GM18499 (cell line): Measurements from ENCODE around the gene CASS4.

Experiments
- ATAC-seq: cut with Tn5 transposase; IDR thresholded peaks from one replicate; pipeline ENCODE4 v1.9.1; 2021; ENCODE audit warnings: moderate number of reproducible peaks; ENCODE audit not compliant: insufficient read depth, unreplicated experiment

CASS4 gene

DNA sequence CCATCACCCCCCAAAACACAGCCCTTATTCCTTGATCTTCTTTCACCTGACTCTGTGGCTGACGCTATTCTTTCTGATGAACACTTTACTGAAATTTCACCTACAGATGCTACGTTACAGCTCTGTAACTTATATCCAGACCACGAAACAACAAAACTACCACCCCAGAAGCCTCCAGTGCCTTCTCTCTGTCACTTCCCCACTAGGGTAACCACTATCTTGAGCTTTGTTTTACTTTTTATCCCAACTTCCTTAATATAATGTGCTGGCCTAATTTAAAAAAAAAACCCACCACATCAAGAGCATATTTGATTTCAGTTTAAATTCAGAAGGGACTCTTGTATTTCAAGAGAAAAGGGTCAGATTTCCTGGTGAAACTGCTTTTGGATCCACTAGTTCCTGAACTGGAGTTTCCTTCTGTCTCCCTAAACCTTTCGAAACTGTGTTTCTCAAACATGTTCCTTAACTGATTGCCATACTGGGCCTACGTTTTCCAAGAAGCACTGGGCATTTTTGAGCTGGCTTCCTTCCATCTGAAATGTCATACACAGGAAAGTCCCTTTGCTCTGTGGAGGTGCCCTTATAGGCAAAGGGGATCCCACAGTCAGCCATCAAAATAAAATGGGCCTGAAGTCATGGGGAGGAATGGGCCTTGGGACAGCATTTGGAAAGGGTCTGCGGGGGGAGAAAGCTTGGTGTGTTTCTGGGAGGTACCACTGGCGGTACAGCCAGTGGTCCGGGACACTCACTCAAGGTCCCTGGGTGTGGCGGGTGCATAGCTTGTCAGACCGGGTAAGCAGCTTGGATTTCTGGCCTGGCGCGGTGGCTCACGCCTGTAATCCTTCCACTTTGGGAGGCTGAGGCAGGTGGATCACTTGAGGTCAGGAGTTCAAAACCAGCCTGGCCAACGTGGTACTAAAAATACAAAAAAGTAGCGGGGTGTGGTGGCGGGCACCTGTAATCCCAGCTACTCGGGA, 30.6 kb downstream of the CASS4 start:
- ATAC-seq: no peak

DNA sequence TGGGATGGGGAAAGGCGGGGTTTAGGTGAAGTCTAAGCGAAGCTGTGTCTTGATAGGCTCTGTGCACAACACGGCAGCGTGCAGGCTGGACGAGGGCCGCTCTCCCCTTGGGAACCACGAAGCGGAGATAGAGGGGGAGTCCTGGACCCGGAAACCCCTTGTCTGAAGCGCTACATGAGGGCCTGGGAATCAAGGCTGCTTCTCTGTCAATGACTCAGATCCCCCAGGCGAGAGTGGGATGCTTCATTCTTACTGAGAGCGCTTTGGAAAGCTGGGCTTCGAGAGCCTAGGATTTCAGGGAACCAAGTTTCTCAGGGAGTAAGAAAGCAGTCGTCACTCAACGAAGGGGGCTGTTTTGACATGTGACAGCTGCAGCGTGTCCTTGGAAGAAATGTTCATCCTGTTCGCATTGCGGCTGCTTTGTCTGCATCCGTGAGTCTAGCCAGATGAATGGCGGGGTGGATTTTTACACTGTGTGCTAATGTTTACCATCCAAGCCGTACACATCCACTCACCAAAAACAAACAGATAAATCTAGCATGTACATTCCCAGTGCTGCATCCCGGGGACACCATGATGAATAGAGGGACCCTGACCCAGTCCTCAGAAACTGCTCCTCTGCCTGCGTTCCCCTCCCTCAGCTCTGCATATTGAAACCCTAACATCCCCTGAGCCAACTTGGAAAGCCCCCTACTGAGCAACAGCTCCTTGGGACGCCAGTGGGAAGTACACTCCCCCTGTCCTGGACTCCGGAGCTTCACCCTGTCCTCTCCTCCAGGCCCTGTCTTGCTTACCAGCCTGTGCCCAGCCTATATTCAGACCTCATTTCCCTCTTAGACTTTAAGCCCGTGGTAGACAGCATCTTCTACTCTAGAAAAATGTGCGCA, 31.8 kb downstream of the CASS4 start:
- ATAC-seq: no peak

DNA sequence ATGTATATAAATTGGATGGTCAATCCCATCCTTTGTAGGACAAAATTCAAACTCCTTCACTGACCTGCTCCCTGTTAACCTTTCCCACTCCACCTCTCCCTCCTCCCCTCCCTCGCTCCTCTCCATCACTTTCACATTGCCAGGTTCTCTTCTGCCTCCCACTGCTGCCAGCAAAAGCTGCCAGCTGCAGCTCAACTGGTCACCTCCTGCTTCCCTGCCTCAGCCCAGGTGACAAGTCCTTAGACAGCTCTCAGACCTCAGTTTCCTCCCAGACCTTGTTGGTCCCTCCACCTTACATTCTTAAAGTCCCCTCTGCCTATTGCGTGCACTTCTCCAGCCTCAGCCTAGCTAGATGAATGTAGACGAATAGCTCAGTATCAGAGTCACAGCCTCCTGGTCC, 33.1 kb downstream of the CASS4 start:
- ATAC-seq: no peak

DNA sequence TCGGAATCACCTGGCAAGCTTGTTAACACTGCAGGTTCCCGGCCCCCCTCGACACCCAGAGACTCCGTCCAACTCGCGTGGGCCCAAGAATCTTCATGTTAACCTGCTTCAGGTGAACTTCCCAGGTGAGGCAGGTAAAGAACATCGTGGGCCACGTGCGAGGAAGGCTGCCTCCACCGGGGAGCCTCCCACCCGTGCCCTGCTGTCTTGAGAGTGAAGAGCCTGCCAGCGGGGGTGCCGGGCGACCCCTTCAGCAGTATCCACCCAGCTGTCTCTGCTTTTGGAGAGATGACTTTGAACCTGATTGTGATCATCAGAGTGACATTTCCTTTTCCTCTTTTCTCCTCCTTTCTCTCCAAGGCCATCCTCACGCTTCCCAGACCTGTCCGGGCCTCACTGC, 33.5 kb downstream of the CASS4 start:
- ATAC-seq: no peak

DNA sequence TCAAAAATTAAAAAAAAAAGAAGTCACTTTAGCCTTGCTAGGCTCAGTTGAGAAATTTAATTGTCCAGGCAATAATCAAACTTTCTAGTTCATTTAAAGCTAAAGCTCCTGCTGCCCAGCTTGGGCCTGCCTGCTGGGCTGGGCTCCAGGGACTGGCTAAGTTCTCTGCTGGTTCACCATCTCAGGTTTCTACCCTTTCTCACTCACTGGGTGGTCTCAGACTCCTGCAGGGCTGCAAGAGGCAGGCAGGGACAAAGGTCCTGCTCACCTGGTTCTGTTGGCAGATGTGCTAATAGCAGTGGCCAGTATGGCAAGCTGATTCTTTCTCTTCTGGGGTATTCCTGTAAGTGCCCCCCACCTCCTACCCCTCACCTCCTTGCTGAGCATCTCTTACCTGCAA, 35.2 kb downstream of the CASS4 start:
- ATAC-seq: no peak

DNA sequence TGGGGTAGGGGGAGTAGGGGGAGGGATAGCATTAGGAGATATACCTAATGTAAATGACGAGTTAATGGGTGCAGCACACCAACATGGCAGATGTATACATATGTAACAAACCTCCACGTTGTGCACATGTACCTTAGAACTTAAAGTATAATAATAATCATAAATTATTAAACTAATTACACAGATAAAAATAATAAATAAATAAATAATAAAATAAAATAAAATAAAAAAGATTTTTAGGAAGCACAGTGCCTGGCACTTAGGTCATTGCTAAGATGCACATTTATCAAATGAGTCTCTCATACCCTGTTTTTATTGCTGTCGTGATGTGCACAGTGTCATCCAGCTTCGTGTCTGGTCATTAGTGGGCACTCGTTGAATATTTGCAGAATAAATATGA, 37.4 kb downstream of the CASS4 start:
- ATAC-seq: no peak

DNA sequence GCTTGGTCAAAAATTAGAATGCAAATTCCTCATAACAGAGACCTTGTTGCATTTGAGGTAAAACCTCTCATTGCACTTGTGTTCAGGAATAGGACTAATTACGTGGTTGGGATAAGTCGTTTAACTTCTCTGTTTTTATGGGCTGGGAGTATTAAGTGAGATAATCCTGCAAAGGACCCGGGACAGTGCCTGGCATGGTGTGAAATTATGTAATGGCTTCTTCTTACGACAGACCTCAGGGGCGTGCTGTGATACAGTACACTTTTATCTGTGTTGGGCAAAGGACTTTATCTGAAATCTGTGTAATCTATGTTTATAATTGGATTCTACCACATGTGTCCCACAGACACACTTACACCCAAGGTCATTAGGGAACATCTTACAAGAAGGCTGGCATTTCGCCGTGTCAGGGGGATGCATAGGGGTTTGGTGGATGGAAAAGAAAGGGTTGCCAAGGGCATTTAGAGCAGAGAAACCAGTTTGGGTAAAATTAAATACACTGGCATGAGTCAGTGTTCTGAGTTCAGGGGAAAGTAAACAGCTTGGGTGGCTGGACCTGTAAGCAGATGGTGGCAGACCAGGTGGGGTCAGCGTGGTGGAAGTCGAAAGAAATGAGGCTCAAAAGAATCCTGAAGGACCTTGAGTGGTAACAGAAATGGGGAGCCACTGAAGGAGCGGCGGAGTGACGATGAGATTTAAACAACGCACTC, 39.2 kb downstream of the CASS4 start:
- no peak for ATAC-seq

DNA sequence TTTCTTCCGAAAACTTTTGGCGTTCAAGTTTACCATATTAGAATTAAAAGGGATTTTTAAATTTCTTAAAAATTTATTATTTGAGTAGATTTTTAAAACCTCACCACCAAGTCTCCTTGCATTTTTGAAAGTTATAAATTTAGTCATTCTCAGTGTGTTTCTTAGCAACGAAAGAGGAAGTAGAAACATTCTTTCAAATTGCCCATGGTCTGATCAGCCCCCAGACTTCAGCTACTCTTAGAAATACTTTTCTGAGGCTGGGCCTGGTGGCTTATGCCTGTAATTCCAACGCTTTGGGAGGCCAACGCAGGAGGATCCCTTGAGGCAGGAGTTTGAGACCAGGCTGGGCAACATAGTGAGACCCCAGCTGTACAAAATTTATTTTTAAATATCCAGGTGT, 41.3 kb downstream of the CASS4 start:
- ATAC-seq: peak; percentile 50

DNA sequence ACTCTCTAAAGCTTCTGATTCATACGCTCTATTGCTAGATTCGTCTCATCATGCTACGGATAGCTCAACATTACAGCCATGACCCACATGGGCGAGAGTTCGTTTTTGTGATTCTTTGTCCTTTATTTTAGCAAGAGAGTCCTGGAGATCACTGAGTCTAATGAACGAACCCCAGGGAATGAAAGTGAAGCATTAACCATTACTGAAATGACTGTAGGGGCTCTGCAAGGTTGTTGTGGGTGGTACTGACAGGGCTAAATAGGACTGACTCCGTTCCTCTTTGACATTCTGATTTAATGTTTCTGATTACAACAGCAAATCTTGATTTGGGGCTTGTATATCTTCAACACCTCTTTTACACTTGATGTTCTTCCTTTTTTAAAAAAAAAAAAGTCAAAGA, 42.7 kb downstream of the CASS4 start:
- peak; percentile 85 for ATAC-seq

DNA sequence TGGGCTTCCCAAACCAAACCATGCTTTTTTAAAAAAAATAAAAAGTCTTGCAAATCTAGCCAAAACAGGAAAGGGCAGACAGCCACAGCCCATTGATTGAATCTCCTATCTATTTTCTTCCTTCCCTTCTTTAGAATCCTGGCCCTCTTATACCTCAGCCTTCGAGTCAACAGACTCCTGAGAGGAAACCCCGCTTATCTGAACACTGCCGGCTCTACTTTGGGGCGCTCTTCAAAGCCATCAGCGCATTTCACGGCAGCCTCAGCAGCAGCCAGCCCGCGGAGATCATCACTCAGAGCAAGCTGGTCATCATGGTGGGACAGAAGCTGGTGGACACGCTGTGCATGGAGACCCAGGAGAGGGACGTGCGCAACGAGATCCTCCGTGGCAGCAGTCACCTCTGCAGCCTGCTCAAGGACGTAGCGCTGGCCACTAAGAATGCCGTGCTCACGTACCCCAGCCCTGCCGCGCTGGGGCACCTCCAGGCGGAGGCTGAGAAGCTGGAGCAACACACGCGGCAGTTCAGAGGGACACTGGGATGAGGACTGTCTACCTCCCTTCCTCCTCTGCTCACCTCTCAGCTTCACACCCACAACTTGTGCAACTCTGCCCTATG, 46.3 kb downstream of the CASS4 start:
- no peak for ATAC-seq

DNA sequence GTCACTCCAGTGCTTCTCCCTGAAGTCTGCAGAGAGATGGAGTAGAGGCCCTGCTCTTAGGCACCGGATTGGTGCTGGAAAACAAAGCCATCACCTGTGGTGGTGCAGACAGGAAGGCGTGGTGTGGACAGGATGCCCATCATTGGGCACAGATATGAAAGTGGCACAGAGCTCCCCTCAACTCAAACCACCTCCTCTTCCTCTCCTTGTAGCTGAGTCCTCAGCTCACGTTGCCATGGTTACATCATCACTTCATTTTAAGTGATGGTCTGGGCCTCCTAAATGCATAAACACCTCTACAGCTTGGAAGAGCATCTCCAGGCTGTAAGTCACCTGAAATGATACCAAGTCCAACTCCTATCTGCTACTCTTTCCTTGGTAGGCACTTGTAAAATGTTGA, 48.4 kb downstream of the CASS4 start:
- ATAC-seq: no peak

DNA sequence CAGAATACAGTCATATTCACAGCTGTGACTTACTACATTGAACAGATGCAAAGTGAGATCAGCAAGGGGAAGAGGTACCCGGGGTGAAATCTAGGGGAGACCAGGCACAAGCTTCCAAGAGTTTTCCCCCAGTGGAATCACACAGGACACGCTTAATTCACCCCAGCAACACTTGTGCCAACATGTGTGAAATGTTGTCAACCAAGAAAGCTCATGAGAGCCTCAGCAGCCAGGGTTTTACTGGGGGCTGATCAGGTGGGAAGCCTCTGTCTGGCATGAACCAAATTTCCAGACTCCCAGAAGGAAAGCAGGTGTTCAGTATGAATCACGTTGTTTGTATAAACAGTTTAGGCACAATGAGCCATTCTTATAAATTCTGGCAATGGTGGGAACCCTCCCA, 49.5 kb downstream of the CASS4 start:
- ATAC-seq: no peak

DNA sequence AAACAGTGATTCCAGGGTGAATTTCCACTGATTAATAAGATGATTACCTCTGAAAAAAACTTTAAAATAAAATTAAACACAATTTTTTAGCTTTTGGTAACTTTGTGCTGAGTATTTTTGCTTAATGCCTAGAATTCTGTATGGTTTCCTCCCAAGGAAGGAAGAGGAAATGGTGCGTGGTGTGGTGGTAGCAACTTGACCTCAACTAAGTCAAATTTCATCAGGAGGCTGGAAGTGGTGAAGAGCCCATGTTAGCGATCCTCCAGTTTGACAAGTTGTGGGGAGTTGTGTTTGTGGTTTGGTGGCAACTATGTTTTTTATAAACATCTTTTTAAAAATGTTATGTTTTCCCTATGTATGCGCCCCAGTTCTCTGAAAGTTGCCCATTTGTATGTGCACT, 51.4 kb downstream of the CASS4 start:
- ATAC-seq: no peak

DNA sequence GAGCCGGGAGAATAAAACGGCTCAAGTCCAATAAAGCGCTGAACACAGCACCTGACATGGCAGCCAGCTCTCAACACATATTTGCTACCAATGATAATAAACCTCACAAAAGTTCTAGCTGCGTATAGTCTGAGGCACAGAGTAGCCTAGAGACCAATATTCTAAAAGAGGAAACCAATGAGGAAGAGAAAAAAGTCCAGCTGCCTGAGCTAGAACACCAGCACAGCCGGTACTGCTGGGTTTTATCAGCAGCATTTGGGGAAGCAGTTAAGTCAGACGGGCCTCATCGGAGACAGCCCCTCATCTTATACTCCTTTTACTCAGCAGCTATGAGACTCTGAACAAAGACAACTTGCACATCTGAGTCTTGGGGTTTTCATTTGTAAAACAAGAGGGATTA, 53.9 kb downstream of the CASS4 start:
- ATAC-seq: no peak

DNA sequence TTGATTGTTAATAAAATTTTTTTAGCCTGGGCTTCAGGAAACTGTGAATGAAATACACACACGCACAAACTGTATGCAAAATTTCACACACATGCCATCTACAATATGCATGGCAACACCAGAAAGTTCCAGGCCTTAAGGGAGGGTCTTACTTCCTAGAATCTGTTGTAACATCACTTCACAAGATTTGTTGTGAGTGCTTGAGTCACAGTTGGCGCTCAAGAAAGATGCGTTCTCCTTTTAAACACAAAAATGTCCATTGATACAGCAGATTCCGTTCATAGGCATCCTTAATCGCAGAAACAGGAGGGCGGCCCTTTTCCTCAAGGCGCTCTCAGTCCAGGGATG, 55.9 kb downstream of the CASS4 start:
- peak; percentile 3 for ATAC-seq

DNA sequence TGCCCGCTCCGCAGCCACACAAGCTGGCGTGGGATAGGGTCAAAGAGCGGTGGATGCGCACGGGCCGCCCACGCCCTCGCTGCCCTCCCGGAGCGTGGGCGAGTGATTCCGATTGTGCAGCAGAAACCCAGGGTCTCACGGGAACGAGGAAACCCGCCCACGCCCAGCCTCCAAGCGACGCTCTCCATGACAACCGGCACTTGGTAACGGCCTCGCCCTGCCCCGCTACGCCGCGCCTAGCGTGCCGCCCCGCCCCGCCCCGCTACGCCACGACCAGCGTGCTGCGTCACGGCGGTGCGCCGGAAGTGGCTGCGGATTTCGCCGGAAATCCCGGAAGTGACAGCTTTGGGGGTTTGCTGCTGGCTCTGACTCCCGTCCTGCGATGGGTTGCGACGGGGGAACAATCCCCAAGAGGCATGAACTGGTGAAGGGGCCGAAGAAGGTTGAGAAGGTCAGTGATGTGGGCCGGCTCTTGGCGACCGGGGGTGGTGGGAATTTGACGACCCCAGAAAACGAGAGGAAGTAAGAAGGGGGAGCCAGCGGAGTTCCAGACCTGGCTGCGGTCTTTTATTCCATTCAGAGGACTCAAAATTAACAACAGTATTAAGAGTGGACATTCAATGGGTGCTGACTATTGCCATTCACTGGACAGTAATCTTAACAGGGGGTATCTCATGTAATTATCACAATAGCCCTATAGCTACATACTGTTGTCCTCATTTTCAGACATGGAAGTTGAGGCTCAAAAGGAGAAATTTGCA, 56.4 kb downstream of the CASS4 start, which contains the start of gene RTF2:
Gene RTF2, plus strand, starts transcription at position 312 of the 761 bp plus-strand sequence. Its CDS starts 71 bp downstream, at position 383.
- peak; percentile 88 for ATAC-seq

DNA sequence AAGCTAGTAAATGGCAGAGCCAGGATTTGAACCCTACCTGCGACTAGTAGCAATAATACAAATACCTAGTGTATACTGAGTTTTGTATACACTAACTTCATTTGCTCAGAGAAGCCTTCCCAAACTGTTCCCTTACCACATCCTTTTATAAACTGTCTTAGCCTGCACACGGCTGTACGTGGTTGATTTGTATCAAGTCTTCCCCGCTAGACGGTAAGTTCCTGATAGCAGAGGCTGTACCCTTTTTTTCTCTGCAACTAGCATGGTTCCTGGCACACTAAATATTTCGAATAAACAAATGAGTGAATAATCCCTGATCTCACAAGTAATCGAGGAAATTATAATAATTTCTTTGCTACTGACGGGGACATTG, 57.0 kb downstream of the CASS4 start:
- no peak for ATAC-seq

DNA sequence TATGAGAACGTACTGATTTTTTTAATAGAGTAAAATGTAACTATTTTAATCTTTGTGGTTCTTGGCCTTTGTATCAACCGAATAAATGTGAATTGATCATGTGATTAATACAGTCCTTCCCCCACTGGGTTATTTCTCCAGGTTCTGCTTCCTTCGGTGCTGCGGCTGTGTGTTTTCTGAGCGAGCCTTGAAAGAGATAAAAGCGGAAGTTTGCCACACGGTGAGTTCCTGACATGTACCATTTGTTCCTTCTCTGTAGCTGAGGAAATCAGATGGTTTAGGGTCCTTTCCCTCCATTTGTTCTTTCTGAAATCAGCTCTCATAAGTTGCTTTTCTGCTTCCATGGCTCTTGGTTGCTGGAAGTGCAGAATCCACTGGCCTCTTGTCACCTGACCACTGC, 71.9 kb downstream of the CASS4 start:
- no peak for ATAC-seq

DNA sequence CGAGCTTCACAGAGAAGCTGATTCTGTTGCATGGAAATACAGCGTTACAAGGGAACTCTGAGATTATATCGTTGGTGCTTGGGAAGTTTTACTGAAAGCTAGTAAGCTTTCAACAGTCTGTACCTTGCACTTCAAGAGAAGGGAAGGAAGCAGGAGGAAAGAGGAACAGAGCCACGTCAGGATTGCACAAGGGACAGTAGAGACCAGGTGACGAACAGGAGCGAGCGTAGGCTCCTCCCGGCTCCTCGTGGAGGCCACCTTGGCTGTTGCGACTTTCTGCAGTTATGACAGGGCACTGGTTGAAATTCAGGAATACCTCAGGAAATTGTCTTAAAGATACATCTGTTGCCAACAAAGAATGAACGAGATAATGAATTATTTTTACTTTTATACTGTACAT, 75.2 kb downstream of the CASS4 start:
- no peak for ATAC-seq

DNA sequence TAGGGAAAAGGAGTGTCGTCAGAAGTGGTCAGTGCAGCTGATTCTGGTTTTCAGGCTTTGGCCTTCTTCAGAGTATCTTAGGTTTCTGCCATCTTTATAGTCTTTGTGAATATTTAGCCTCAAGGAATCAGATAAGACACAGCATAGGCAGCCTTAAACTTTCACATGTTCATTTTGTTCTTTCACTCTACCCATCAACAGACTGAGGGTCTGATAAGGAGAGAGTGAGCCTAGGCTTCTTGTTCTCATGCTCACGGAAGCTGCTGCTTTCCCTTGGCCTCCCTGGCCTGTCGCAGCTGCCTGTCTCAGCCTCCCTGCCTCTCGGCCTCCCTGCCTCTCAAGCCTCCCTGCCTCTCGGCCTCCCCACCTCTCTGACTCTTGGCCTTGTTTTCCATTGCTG, 76.5 kb downstream of the CASS4 start:
- ATAC-seq: no peak
